Liver (tissue), 9 donors: ENCODE data around the gene THSD4. TPM values are rescaled to one million over a fixed set of nuclear protein-coding genes. Genes with fewer than 3 reads are reported as not detected.
"Not testable (repeated sequence)": the region's sequence is repeated elsewhere in the genome, so short reads cannot be mapped to it uniquely, and the experiment has no call there.

Experiments
- DNase-seq: peaks from one replicate; pipeline ENCODE4 v3.0.0-alpha.2; 2017; ENCODE audit warnings: low spot score
- H3K27ac ChIP-seq, 2 donors: one replicate each; pipeline ENCODE4 v1.7.0; 2013; ENCODE audit warnings: inconsistent platforms in 2 of 2, low read length in 2 of 2, control low read depth in 1 of 2, low read depth in 1 of 2, mild to moderate bottlenecking in 1 of 2
- H3K27me3 ChIP-seq, 4 donors: one replicate each; pipeline versions ENCODE4 v1.6.1 to v1.7.0; 2013; ENCODE audit warnings: low read length in 3 of 4, inconsistent platforms in 1 of 4, mild to moderate bottlenecking in 1 of 4, moderate library complexity in 1 of 4; ENCODE audit not compliant: control insufficient read depth in 4 of 4, insufficient read depth in 4 of 4
- H3K36me3 ChIP-seq, 4 donors: one replicate each; pipeline versions ENCODE4 v1.6.1 to v1.7.0; 2013; ENCODE audit warnings: low read length in 3 of 4, mild to moderate bottlenecking in 3 of 4, low read depth in 1 of 4, moderate library complexity in 1 of 4; ENCODE audit not compliant: control insufficient read depth in 4 of 4, insufficient read depth in 3 of 4
- H3K4me1 ChIP-seq, 4 donors: one replicate each; pipeline versions ENCODE4 v1.6.1 to v1.7.0; 2013; ENCODE audit warnings: low read length in 3 of 4, mild to moderate bottlenecking in 3 of 4, moderate library complexity in 1 of 4; ENCODE audit not compliant: control insufficient read depth in 4 of 4, insufficient read depth in 4 of 4
- H3K4me3 ChIP-seq, 3 donors: one replicate each; pipeline versions ENCODE4 v1.6.1 to v1.7.0; 2013; ENCODE audit warnings: low read length in 3 of 3, control low read depth in 1 of 3, low read depth in 1 of 3, mild to moderate bottlenecking in 1 of 3
- H3K9ac ChIP-seq, 2 donors: one replicate each; pipeline ENCODE4 v1.7.0; 2013; ENCODE audit warnings: low read length in 2 of 2, mild to moderate bottlenecking in 2 of 2, moderate library complexity in 2 of 2, control low read depth in 1 of 2, low read depth in 1 of 2
- H3K9me3 ChIP-seq, 4 donors: one replicate each; pipeline versions ENCODE4 v1.6.1 to v1.7.0; 2013; ENCODE audit warnings: low read length in 3 of 4; ENCODE audit not compliant: control insufficient read depth in 4 of 4
- CTCF ChIP-seq: fragments of 150-350 bp; IDR thresholded peaks from 2 replicates; pipeline ENCODE4 v1.5.1; 2017; ENCODE audit warnings: improper control_type of control experiment, low read depth, low read length; ENCODE audit not compliant: missing input control
- EGR1 ChIP-seq, 2 donors: IDR thresholded peaks; 2 replicates each; pipeline ENCODE4 v1.6.1; 2016 to 2018; ENCODE audit warnings: antibody characterized with exemption in 2 of 2, low read depth in 2 of 2
- FOXA1 ChIP-seq: IDR thresholded peaks from 2 replicates; pipeline ENCODE4 v1.6.1; 2016; ENCODE audit warnings: antibody characterized with exemption
- FOXA2 ChIP-seq: IDR thresholded peaks from 2 replicates; pipeline ENCODE4 v1.6.1; 2016; ENCODE audit warnings: antibody characterized with exemption
- GABPA ChIP-seq, 2 donors: IDR thresholded peaks in 1 of 2; conservative IDR thresholded peaks in 1 of 2; 2 replicates each; pipeline ENCODE4 v1.6.1; 2016; ENCODE audit warnings: antibody characterized with exemption in 2 of 2, mild to moderate bottlenecking in 1 of 2, moderate library complexity in 1 of 2
- HNF4A ChIP-seq, 2 donors: conservative IDR thresholded peaks; 2 replicates each; pipeline ENCODE4 v1.6.1; 2016; ENCODE audit warnings: antibody characterized with exemption in 2 of 2, mild to moderate bottlenecking in 2 of 2
- HNF4G ChIP-seq: IDR thresholded peaks from 2 replicates; pipeline ENCODE4 v1.6.1; 2016; ENCODE audit warnings: antibody characterized with exemption
- JUND ChIP-seq, 2 donors: IDR thresholded peaks; 2 replicates each; pipeline ENCODE4 v1.6.1; 2016; ENCODE audit warnings: antibody characterized with exemption in 2 of 2
- MAX ChIP-seq: IDR thresholded peaks from 2 replicates; pipeline ENCODE4 v1.6.1; 2016; ENCODE audit warnings: antibody characterized with exemption
- NR2F2 ChIP-seq: IDR thresholded peaks from 2 replicates; pipeline ENCODE4 v1.6.1; 2016; ENCODE audit warnings: antibody characterized with exemption
- RAD21 ChIP-seq, 2 donors: IDR thresholded peaks; 2 replicates each; pipeline ENCODE4 v1.6.1; 2016; ENCODE audit warnings: antibody characterized with exemption in 2 of 2, mild to moderate bottlenecking in 2 of 2
- REST ChIP-seq: IDR thresholded peaks from 2 replicates; pipeline ENCODE4 v1.6.1; 2016; ENCODE audit warnings: antibody characterized with exemption, mild to moderate bottlenecking
- RXRA ChIP-seq, 2 donors: IDR thresholded peaks; 2 replicates each; pipeline ENCODE4 v1.6.1; 2017 to 2018; ENCODE audit warnings: antibody characterized with exemption in 2 of 2, mild to moderate bottlenecking in 1 of 2
- SP1 ChIP-seq: IDR thresholded peaks from 2 replicates; pipeline ENCODE4 v1.6.1; 2018; ENCODE audit warnings: antibody characterized with exemption, mild to moderate bottlenecking
- TAF1 ChIP-seq: conservative IDR thresholded peaks from 2 replicates; pipeline ENCODE4 v1.6.1; 2016; ENCODE audit warnings: antibody characterized with exemption, mild to moderate bottlenecking
- YY1 ChIP-seq: IDR thresholded peaks from 2 replicates; pipeline ENCODE4 v1.6.1; 2016; ENCODE audit warnings: antibody characterized with exemption, mild to moderate bottlenecking
- ZBTB33 ChIP-seq: IDR thresholded peaks from 2 replicates; pipeline ENCODE4 v1.6.1; 2016; ENCODE audit warnings: antibody characterized with exemption
- WGBS: extraction: QIAGEN DNeasy Blood & Tissue Kit; methylation state at CpG from one replicate; pipeline ENCODE4 v1.1.7; 2013; 5-methylcytosine and 5-hydroxymethylcytosine counted together
- polyA plus RNA-seq, 2 donors: library from polyadenylated mRNA; stranded (reverse) in 1 of 2; unstranded in 1 of 2; fragments of 200-250 nt in 1 of 2; fragments of >200 nt in 1 of 2; fragmentation: Nextera tagmentation in 1 of 2; extraction: Ambion mirVana in 1 of 2; gene quantifications; one replicate each; pipeline versions ENCODE4 v1.2.1 to v1.2.3, GENCODE V29; 2013 to 2015
- total RNA-seq, 2 donors: library from RNA; depleted of rRNA; stranded (reverse); fragments of >200 nt; gene quantifications; one replicate each; pipeline ENCODE4 v1.2.3, GENCODE V29; 2014
- TF ChIP-seq, protein P1 (sequence below): IDR thresholded peaks from 2 replicates; pipeline ENCODE4 v1.6.1; 2016; ENCODE audit warnings: antibody characterized with exemption
- donor health status: healthy.
- donor health status: healthy.
- donor health status: healthy.
- donor health status: healthy.
- donor health status: healthy.

Gene THSD4
- total and polyA plus RNA-seq, 4 donors = 0.23 to 11.5 (median 1.9) TPM

- H3K36me3 ChIP-seq = no peaks in the 10 kb centered on the region
- DNase-seq = no peak
- H3K9ac ChIP-seq = no peak overlapping the region
- no peak overlapping the region for H3K4me3 ChIP-seq
- no peaks in the 10 kb centered on the region for H3K9me3 ChIP-seq
- peaks cover 0 to 18% (median 13%) of the 10 kb centered on the region in 4 donors for H3K4me1 ChIP-seq
- H3K27me3 ChIP-seq = no peaks in the 10 kb centered on the region
- WGBS = 76% methylated on average over 3 of the region's 3 CpGs
- no peak overlapping the region for H3K27ac ChIP-seq
- TF ChIP-seq REST (no peak), SP1 (no peak), JUND (IDR thresholded peaks at IDR 0.05) (no peak), FOXA2 (no peak), YY1 (no peak)
These were observed 285.0 kb downstream of the THSD4 start for GRCh38 chr15:71400294-71400693.

DNA sequence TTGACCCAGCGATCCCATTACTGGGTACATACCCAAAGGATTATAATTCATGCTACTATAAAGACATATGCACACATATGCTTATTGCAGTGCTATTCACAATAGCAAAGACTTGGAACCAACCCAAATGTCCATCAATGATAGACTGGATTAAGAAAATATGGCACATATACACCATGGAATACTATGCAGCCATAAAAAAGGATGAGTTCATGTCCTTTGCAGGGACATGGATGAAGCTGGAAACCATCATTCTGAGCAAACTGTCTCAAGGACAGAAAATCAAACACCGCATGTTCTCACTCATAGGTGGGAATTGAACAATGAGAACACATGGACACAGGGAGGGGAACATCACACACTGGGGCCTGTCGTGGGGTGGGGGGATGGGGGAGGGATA is 286.5 kb downstream of the THSD4 start:
- H3K9ac ChIP-seq, H3K27ac ChIP-seq, H3K4me1 ChIP-seq, H3K9me3 ChIP-seq, H3K4me3 ChIP-seq, H3K27me3 ChIP-seq, H3K36me3 ChIP-seq, DNase-seq: not testable (repeated sequence)
- WGBS = 91% methylated on average over 3 of the region's 3 CpGs

DNA sequence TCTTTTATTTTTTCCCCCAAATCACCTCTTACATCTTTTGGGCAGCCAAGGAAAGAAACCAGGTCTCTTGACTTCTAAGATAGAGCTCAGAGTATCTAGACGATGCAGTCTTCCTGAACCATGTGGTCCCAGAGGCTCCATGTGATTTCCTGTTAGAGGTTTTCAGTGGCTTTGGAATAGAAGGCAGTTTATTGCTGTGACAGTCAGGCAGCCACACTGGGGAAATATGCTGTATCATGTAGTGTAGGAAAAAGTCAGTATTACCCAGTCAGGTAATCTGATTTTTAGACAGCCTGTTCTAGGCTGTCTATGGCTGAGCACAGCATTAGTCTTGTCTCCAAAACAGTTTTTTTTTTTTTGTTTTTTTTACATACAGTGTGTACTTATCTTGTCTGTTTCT is 294.3 kb downstream of the THSD4 start:
- peaks cover 0 to 20% (median 17%) of the 10 kb centered on the region in 4 donors for H3K4me1 ChIP-seq
- WGBS = 68% methylated on average over 1 of the region's 1 CpG
- H3K9ac ChIP-seq = no peak overlapping the region
- H3K27ac ChIP-seq = no peak overlapping the region
- DNase-seq = no peak
- TF ChIP-seq HNF4G (no peak), TAF1 (no peak), FOXA1 (no peak), YY1 (no peak), HNF4A (conservative IDR thresholded peaks at IDR 0.05) (no peak), JUND (IDR thresholded peaks at IDR 0.05) (no peak), EGR1 (IDR thresholded peaks at IDR 0.05; ENCODE audit: low read depth in 2 of 2) (no peak), CTCF (no peak), NR2F2 (no peak), GABPA (IDR thresholded peaks at IDR 0.05 in 1 of 2, conservative IDR thresholded peaks at IDR 0.05 in 1 of 2) (no peak), RAD21 (IDR thresholded peaks at IDR 0.05) (no peak), REST (no peak), MAX (no peak), SP1 (no peak), RXRA (IDR thresholded peaks at IDR 0.05) (no peak), ZBTB33 (no peak), FOXA2 (no peak)
- TF ChIP-seq, protein P1, sequence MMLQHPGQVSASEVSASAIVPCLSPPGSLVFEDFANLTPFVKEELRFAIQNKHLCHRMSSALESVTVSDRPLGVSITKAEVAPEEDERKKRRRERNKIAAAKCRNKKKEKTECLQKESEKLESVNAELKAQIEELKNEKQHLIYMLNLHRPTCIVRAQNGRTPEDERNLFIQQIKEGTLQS = no peak
- no peaks in the 10 kb centered on the region for H3K9me3 ChIP-seq
- H3K36me3 ChIP-seq = no peaks in the 10 kb centered on the region
- H3K4me3 ChIP-seq = no peak overlapping the region
- H3K27me3 ChIP-seq = no peaks in the 10 kb centered on the region
